Spinal cord (tissue), 10 donors: ENCODE measurements around the gene RAB3B. TPM values are rescaled to one million over a fixed set of nuclear protein-coding genes. Genes with fewer than 3 reads are reported as not detected.

Experiments used
- DNase-seq, 6 donors: peaks; one replicate each; pipeline versions ENCODE4 v3.0.0 to v3.0.0-alpha.2; 2013 to 2015; ENCODE audit warnings: low spot score in 6 of 6, low read depth in 4 of 6
- H3K27ac ChIP-seq: one replicate; pipeline ENCODE4 v1.5.1; 2013; ENCODE audit warnings: low read depth, low read length, control low read depth
- H3K27me3 ChIP-seq: one replicate; pipeline ENCODE4 v1.6.1; 2013; ENCODE audit warnings: low read length; ENCODE audit not compliant: control insufficient read depth, insufficient read depth
- H3K36me3 ChIP-seq: one replicate; pipeline ENCODE4 v1.6.1; 2013; ENCODE audit warnings: low read length; ENCODE audit not compliant: control insufficient read depth, insufficient read depth
- H3K4me1 ChIP-seq: one replicate; pipeline ENCODE4 v1.6.1; 2013; ENCODE audit warnings: low read length; ENCODE audit not compliant: control insufficient read depth, insufficient read depth
- H3K4me3 ChIP-seq: one replicate; pipeline ENCODE4 v1.5.1; 2013; ENCODE audit warnings: low read depth, low read length, control low read depth
- H3K9me3 ChIP-seq: one replicate; pipeline ENCODE4 v1.6.1; 2013; ENCODE audit warnings: low read length; ENCODE audit not compliant: control insufficient read depth, insufficient read depth
- WGBS: methylation state at CpG from one replicate; pipeline ENCODE4 v1.1.5; 2013; ENCODE audit warnings: missing lambda C conversion rate; ENCODE audit not compliant: insufficient coverage; 5-methylcytosine and 5-hydroxymethylcytosine counted together
- polyA plus RNA-seq, 2 donors: library from polyadenylated mRNA; unstranded; fragments of 120-200 nt; gene quantifications; one replicate each; pipeline ENCODE4 v1.2.1, GENCODE V29; 2013; ENCODE audit not compliant: insufficient read length in 2 of 2
- total RNA-seq, 2 donors: library from RNA; depleted of rRNA in 1 of 2; stranded (reverse); fragments of 120-200 nt in 1 of 2; fragments of >200 nt in 1 of 2; gene quantifications; one replicate each; pipeline versions ENCODE4 v1.2.3 to v1.2.4, GENCODE V29; 2013 to 2014
- donor health status: healthy.

The RAB3B gene
- total and polyA plus RNA-seq, 4 donors = 9.5 to 38.8 (median 34.0) TPM

DNA sequence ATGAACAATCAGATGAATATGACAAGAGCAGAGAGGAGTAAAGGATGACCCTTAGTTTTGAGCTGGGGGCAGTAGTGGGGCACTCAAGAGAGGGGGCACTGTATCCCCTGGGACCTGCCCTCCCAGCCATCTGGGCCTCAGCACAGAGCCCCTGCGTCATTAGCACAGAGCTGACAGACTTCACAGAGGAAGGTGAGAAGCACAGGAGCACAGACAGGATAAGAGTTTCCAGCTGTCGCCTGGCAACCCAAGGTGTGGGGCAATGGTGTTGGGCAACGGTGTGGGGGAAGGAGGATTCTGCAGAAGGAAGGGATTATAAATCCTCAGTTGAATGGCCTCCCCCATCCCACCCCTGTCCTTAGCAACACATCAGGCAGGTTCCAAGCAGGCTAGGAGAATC, 30.2 kb downstream of the RAB3B start:
- WGBS = 60% methylated on average over 1 of the region's 3 CpGs
- Histone ChIP-seq H3K27ac (no peak overlapping the region), H3K4me3 (no peak overlapping the region), H3K4me1 (no peaks in the 10 kb centered on the region), H3K36me3 (no peaks in the 10 kb centered on the region), H3K9me3 (no peaks in the 10 kb centered on the region), H3K27me3 (no peaks in the 10 kb centered on the region)
- no peak for DNase-seq

DNA sequence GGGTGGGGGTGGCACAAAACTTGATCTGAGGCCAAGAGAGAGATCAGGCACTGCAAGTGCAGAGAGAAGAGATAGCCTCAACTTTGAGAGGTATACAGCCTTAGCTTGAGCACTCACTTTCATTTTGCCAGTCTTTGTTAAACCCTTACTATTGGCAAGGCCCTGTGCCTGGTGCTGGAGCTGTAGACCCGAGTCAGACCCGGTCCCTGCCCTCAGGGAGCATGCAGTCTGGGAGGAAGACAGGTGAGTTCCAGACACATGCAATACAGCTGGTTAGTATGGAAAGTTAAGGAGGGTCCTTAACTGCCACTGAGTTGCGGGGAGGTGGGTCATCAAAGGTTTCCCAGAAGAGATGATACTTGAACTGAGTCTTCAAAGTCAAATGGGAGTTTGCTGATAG, 31.7 kb downstream of the RAB3B start:
- 93% methylated on average over 3 of the region's 3 CpGs for WGBS
- no peak for DNase-seq

DNA sequence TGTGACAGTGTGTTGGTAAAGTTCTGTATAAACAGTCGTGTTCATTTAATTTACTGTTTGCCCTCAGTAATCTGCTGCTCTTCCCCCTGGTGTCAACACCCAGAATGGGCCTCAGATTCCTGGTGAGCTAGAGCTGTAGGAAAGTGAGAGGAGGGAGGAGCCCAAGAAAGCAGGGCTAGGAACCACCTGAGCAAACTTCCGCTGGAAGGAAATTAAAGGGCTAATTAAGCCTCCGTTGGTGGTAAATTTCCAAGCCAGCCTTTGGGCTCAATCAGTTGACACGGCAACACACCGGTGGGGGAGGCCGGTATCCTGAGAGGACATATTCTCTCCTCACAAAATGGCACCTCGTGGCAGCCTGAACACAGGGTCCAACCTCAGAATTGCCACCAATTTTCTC, 32.9 kb downstream of the RAB3B start:
- DNase-seq = no peak
- WGBS = 52% methylated on average over 6 of the region's 7 CpGs
- H3K9me3 ChIP-seq = no peaks in the 10 kb centered on the region
- no peaks in the 10 kb centered on the region for H3K36me3 ChIP-seq
- H3K4me1 ChIP-seq = no peaks in the 10 kb centered on the region
- no peak overlapping the region for H3K27ac ChIP-seq
- H3K27me3 ChIP-seq = no peaks in the 10 kb centered on the region
- no peak overlapping the region for H3K4me3 ChIP-seq

More for the DNA sequence above, 31.7 kb downstream of the RAB3B start:
- no peaks in the 10 kb centered on the region for H3K9me3 ChIP-seq
- no peaks in the 10 kb centered on the region for H3K4me1 ChIP-seq
- H3K36me3 ChIP-seq = no peaks in the 10 kb centered on the region
- no peaks in the 10 kb centered on the region for H3K27me3 ChIP-seq
- H3K27ac ChIP-seq = no peak overlapping the region
- no peak overlapping the region for H3K4me3 ChIP-seq

GRCh38 chr1:51956528-51957509, 33.7 kb downstream of the RAB3B start:
- Histone ChIP-seq H3K36me3 (no peaks in the 10 kb centered on the region), H3K4me1 (no peaks in the 10 kb centered on the region), H3K27me3 (no peaks in the 10 kb centered on the region), H3K27ac (no peak overlapping the region), H3K9me3 (no peaks in the 10 kb centered on the region), H3K4me3 (no peak overlapping the region)
- WGBS = 0% methylated on average over 2 of the region's 8 CpGs
- DNase-seq = peak in 2 of 6 donors; percentile 38 to 39

GRCh38 chr1:51955797-51956527, 34.5 kb downstream of the RAB3B start:
- WGBS = no CpG with 5 or more reads among the region's 4 CpGs
- Histone ChIP-seq H3K27ac (no peak overlapping the region), H3K4me3 (no peak overlapping the region), H3K36me3 (no peaks in the 10 kb centered on the region), H3K4me1 (no peaks in the 10 kb centered on the region), H3K27me3 (no peaks in the 10 kb centered on the region), H3K9me3 (no peaks in the 10 kb centered on the region)
- peak in 3 of 6 donors; percentile 23 to 75 (median 68) for DNase-seq

GRCh38 chr1:51954783-51955182, 35.7 kb downstream of the RAB3B start:
- H3K4me1 ChIP-seq = no peaks in the 10 kb centered on the region

DNA sequence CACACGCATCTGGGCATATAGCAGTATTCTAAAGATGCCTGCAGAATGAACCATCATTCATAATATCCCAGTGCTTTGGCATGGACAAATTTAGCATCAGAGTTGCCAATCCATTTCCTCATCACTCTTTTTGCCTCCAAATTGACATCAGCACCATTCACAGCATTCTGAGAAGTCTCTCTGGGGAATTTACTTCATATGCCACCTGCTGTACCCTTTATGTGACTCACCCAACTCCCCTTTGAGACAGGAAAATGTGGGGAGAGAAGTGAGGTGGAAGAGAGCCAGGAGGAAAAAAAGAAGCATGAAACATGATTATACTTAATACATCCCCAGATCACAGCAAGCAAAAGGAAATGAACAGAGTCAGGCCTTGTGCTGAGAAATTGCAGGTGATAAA, 37.4 kb downstream of the RAB3B start:
- no peak overlapping the region for H3K27ac ChIP-seq
- no peaks in the 10 kb centered on the region for H3K4me1 ChIP-seq
- no peak overlapping the region for H3K4me3 ChIP-seq
- H3K27me3 ChIP-seq = no peaks in the 10 kb centered on the region
- no peak for DNase-seq
- no peaks in the 10 kb centered on the region for H3K36me3 ChIP-seq
- peaks cover 4% of the 10 kb centered on the region for H3K9me3 ChIP-seq
- WGBS = 86% methylated on average over 1 of the region's 1 CpG

More at GRCh38 chr1:51954783-51955182, 35.7 kb downstream of the RAB3B start:
- Histone ChIP-seq H3K9me3 (peaks cover under 1% of the 10 kb centered on the region), H3K36me3 (no peaks in the 10 kb centered on the region), H3K4me3 (no peak overlapping the region), H3K27ac (no peak overlapping the region), H3K27me3 (no peaks in the 10 kb centered on the region)
- DNase-seq = no peak
- WGBS = 84% methylated on average over 4 of the region's 7 CpGs

DNA sequence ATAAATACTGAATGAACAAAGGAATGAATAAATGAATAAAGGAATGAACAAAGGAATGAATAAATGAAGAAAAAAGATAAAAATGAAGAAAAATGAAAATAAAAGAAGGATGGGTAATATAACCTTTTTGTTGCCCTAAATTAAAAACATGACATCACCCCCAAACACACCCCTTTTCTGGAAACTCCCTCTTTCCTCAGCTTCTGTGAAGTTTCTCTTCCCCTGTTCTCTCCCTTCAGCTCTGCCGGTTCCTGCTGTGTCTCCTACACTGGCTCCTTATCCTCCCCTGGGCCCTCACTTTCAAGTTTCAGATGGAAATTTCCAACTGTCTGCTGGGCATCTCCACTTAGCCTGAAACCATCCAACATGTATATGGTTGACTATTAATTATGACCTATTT, 37.9 kb downstream of the RAB3B start:
- WGBS = 80% methylated on average over 1 of the region's 1 CpG
- no peaks in the 10 kb centered on the region for H3K27me3 ChIP-seq

DNA sequence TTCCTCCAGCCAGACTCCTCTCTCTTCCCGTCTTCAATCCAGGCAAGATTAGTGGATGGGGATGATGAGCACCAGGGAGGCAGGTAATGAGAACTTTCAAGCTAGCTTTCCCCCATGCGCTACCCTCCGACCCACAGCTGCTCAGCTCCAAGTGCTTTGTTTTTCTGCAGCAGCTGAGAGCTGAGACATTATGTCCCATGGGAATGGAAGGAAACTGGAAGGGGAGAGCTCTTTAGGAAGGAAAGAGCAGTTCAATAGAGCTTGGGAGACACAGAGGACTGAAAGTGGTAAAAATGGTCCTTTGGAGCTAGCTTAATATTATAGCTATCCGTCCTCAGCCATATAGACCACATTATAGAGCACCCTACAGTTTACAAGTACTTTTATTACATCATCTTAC, 39.8 kb downstream of the RAB3B start:
- no peak for DNase-seq
- Histone ChIP-seq H3K9me3 (peaks cover 4% of the 10 kb centered on the region), H3K4me1 (no peaks in the 10 kb centered on the region), H3K27ac (no peak overlapping the region), H3K27me3 (no peaks in the 10 kb centered on the region), H3K4me3 (no peak overlapping the region), H3K36me3 (no peaks in the 10 kb centered on the region)
- 100% methylated on average over 2 of the region's 4 CpGs for WGBS

More for the DNA sequence above, 37.9 kb downstream of the RAB3B start:
- Histone ChIP-seq H3K4me1 (no peaks in the 10 kb centered on the region), H3K4me3 (no peak overlapping the region), H3K9me3 (peaks cover 4% of the 10 kb centered on the region), H3K27ac (no peak overlapping the region), H3K36me3 (no peaks in the 10 kb centered on the region)
- no peak for DNase-seq
